Upper lobe of right lung (tissue), 1 donor: ENCODE data around the gene ATP8B1. TPM values are rescaled to one million over a fixed set of nuclear protein-coding genes. Genes with fewer than 3 reads are reported as not detected.

Experiments
- ATAC-seq: fragments of 200-7000 bp; cut with Tn5 transposase; one replicate; pipeline ENCODE4 v1.9.1; 2020; ENCODE audit warnings: mild to moderate bottlenecking, moderate library complexity
- DNase-seq: peaks from one replicate; pipeline ENCODE4 v3.0.0-alpha.2; 2020
- H3K27ac ChIP-seq: fragments of 200-600 bp; one replicate; pipeline ENCODE4 v1.8.0; 2022
- H3K27me3 ChIP-seq: fragments of 200-600 bp; one replicate; pipeline ENCODE4 v1.8.0; 2022; ENCODE audit warnings: mild to moderate bottlenecking
- H3K36me3 ChIP-seq: fragments of 200-600 bp; one replicate; pipeline ENCODE4 v1.8.0; 2022
- H3K4me1 ChIP-seq: fragments of 200-600 bp; one replicate; pipeline ENCODE4 v1.8.0; 2022
- H3K4me3 ChIP-seq: fragments of 200-600 bp; one replicate; pipeline ENCODE4 v1.8.0; 2022; ENCODE audit warnings: mild to moderate bottlenecking
- H3K9me3 ChIP-seq: fragments of 200-600 bp; one replicate; pipeline ENCODE4 v1.8.0; 2022
- intact Hi-C: fragments of 100-400 bp; cut with DNase I; formaldehyde crosslinking; loops from one replicate; pipeline ENCODE4 v1.11.0; 2022
- total RNA-seq: library from RNA; stranded (reverse); fragmentation: NEBNext Ultra II Directional; extraction: Animal tissue kit (Norgen Biotek cat#: 25700); gene quantifications from one replicate; pipeline ENCODE4 v1.2.1, GENCODE V29; 2021
- TF ChIP-seq, protein P1 (sequence below): fragments of 200-600 bp; IDR thresholded peaks from one replicate; pipeline ENCODE4 v1.8.0; 2022; ENCODE audit warnings: antibody characterized with exemption
- donor health status: DM: no; HTN: yes; CAD: no; lungs with severe emphysema.

The ATP8B1 gene
- total RNA-seq, 1 donor from 2014 or later = 30.7 TPM

DNA sequence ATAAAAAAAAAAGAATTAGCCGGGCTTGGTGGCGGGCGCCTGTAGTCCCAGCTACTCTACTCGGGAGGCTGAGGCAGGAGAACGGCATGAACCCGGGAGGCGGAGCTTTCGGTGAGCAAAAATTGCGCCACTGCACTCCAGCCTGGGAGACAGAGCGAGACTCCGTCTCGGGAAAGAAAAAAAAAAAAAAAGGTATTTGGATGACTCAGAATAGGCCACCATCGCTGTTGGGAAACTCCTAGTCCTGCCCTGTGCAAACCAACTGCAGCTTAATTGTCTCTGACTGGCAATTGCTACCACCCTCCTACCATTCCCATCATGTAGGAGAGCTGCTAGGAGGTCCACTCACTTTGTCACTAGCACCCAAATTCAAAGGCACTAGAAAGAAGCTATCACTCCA lies 43.5 kb downstream of the ATP8B1 start:
- intact Hi-C loops = no loop called here
- ATAC-seq (no peak), DNase-seq (no peak)
- no peaks in the 10 kb centered on the region for H3K36me3 ChIP-seq
- TF ChIP-seq, protein P1, sequence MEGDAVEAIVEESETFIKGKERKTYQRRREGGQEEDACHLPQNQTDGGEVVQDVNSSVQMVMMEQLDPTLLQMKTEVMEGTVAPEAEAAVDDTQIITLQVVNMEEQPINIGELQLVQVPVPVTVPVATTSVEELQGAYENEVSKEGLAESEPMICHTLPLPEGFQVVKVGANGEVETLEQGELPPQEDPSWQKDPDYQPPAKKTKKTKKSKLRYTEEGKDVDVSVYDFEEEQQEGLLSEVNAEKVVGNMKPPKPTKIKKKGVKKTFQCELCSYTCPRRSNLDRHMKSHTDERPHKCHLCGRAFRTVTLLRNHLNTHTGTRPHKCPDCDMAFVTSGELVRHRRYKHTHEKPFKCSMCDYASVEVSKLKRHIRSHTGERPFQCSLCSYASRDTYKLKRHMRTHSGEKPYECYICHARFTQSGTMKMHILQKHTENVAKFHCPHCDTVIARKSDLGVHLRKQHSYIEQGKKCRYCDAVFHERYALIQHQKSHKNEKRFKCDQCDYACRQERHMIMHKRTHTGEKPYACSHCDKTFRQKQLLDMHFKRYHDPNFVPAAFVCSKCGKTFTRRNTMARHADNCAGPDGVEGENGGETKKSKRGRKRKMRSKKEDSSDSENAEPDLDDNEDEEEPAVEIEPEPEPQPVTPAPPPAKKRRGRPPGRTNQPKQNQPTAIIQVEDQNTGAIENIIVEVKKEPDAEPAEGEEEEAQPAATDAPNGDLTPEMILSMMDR = no peak
- no peaks in the 10 kb centered on the region for H3K27me3 ChIP-seq
- no peaks in the 10 kb centered on the region for H3K9me3 ChIP-seq
- no peaks in the 10 kb centered on the region for H3K4me1 ChIP-seq
- no peak overlapping the region for H3K4me3 ChIP-seq
- no peak overlapping the region for H3K27ac ChIP-seq

DNA sequence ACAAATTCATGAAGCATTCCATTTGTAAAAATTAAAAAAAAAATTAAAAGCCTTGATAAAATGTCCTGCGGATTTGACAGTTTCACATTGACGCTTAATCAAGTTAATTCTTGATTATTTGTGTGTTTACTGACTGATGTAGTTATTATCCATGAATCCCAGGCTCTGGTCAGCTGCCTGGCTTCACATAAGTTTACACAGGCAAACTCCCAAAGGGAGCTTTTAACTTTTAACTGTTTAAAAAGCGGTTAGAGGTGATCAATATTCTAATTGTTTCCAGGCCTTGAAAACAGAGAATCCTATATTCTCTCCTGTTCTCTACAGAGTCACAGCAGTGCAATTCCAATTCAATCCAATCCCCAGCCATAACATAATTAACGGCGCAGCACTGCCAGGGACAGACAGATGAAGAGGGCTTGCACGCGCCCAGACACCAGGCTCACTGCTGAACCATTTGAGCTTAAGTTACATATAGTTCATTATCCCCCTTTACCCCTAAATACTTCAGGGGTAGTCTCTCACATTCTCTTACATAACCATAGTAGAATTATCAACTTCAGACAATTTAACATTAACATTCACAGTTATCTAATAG lies 47.5 kb downstream of the ATP8B1 start:
- Histone ChIP-seq H3K4me1 (no peaks in the 10 kb centered on the region), H3K4me3 (no peak overlapping the region), H3K27me3 (no peaks in the 10 kb centered on the region), H3K27ac (no peak overlapping the region), H3K36me3 (no peaks in the 10 kb centered on the region), H3K9me3 (no peaks in the 10 kb centered on the region)
- DNase-seq = no peak
- TF ChIP-seq, protein P1 = no peak
- ATAC-seq = no peak
- intact Hi-C loops = no loop called here

- H3K4me1 ChIP-seq = no peaks in the 10 kb centered on the region
- no peak overlapping the region for H3K4me3 ChIP-seq
- DNase-seq (no peak), ATAC-seq (no peak)
- no peak overlapping the region for H3K27ac ChIP-seq
- no peaks in the 10 kb centered on the region for H3K9me3 ChIP-seq
- no peaks in the 10 kb centered on the region for H3K27me3 ChIP-seq
- TF ChIP-seq, protein P1 = no peak
- H3K36me3 ChIP-seq = no peaks in the 10 kb centered on the region
- intact Hi-C loops = no loop called here
Observed at GRCh38 chr18:57754577-57755338, 48.4 kb downstream of the ATP8B1 start.

DNA sequence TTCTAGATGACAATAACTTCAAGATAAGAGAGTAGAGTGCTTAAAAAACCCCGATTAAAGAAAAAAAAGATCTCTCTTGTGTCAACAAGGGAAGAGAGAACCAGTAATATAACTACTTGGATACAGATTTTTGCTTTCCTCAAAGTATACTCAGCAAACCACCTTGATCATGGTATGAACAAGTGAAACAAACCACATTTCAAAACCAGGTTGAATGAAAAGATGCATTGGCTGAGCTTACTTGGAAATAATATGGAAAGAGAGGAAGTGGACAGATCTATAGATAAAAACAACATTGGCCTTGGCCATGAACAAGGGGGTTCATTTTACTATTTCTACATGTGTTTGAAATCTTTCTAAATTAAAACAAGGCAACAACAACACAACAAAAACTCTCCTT lies 50.1 kb downstream of the ATP8B1 start:
- no peaks in the 10 kb centered on the region for H3K9me3 ChIP-seq
- DNase-seq = no peak
- peaks cover 3% of the 10 kb centered on the region for H3K4me1 ChIP-seq
- H3K27ac ChIP-seq = no peak overlapping the region
- H3K36me3 ChIP-seq = no peaks in the 10 kb centered on the region
- TF ChIP-seq, protein P1 = no peak
- H3K4me3 ChIP-seq = no peak overlapping the region
- no peak for ATAC-seq
- no peaks in the 10 kb centered on the region for H3K27me3 ChIP-seq
- intact Hi-C loops = no loop called here

DNA sequence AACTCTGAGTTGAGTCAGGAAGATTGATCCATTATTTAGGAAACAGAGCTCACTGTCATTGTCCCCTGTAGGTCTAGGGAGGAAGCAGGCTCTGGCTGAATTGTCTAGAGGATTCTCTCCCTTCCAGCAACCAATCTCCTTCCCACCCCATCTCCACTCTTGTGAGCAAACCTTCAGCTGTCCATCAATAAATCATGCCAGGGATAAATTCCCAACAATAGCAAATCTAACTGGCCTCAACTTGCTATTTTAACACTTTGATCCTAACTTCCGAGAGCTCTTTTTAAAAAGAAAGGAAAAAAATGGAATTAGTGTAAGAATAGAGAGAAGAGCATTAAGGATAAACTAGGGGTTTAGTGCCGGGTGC lies 53.5 kb downstream of the ATP8B1 start:
- H3K36me3 ChIP-seq = no peaks in the 10 kb centered on the region
- intact Hi-C loops = no loop called here
- H3K4me1 ChIP-seq = peaks cover 8% of the 10 kb centered on the region
- no peak for ATAC-seq
- no peak overlapping the region for H3K27ac ChIP-seq
- H3K27me3 ChIP-seq = no peaks in the 10 kb centered on the region
- H3K9me3 ChIP-seq = no peaks in the 10 kb centered on the region
- no peak for DNase-seq
- TF ChIP-seq, protein P1 = no peak
- no peak overlapping the region for H3K4me3 ChIP-seq
